IMR-90 (cell line): ENCODE data around the gene PIAS1. TPM values are rescaled to one million over a fixed set of nuclear protein-coding genes. Genes with fewer than 3 reads are reported as not detected.

Source experiments
- ATAC-seq: fragments of 200-7000 bp; cut with Tn5 transposase; 2 replicates; pipeline ENCODE4 v1.9.1; 2020; ENCODE audit warnings: low read depth, mild to moderate bottlenecking, moderate library complexity
- BruUV-seq: library from RNA; stranded (reverse); fragments of 400-500 nt; replicated peaks from 2 replicates; lab custom pipeline; 2021; lab: Mats Ljungman, UMichigan
- CTCF ChIA-PET: fragments of 300-600 bp; formaldehyde crosslinking; extraction: SDS; loops from one replicate; lab custom pipeline; 2021; ENCODE audit warnings: antibody characterized with exemption; lab: Yijun Ruan, JAX
- POLR2A ChIA-PET: fragments of 300-600 bp; sonication (Branson Sonifier 250); formaldehyde crosslinking; loops from one replicate; lab custom pipeline; 2022; ENCODE audit warnings: antibody characterized with exemption; ENCODE audit not compliant: unreplicated experiment; lab: Charles Lee
- DNase-seq: peaks from one replicate; pipeline ENCODE4 v3.0.0; 2013
- H2AFZ ChIP-seq: replicated peaks from 2 replicates; pipeline ENCODE3; 2013; ENCODE audit warnings: low read length, mild to moderate bottlenecking; ENCODE audit not compliant: poor library complexity
- H2AK5ac ChIP-seq: 2 replicates; pipeline ENCODE4 v1.6.1; 2013; ENCODE audit warnings: low read depth, low read length, inconsistent platforms
- H2AK9ac ChIP-seq: replicated peaks from 2 replicates; pipeline ENCODE3; 2013; ENCODE audit warnings: mild to moderate bottlenecking, low read depth, low read length, moderate library complexity; ENCODE audit not compliant: poor library complexity
- H2BK120ac ChIP-seq: 2 replicates; pipeline ENCODE4 v1.6.1; 2013; ENCODE audit warnings: low read depth, low read length, inconsistent platforms
- H2BK15ac ChIP-seq: 3 replicates; pipeline ENCODE4 v1.6.1; 2013; ENCODE audit warnings: low read depth, low read length, inconsistent platforms
- H2BK20ac ChIP-seq: 2 replicates; pipeline ENCODE4 v1.6.1; 2013; ENCODE audit warnings: low read depth, mild to moderate bottlenecking, inconsistent platforms, low read length, moderate library complexity
- H2BK5ac ChIP-seq: 2 replicates; pipeline ENCODE4 v1.6.1; 2013; ENCODE audit warnings: mild to moderate bottlenecking, low read depth, low read length, inconsistent platforms; ENCODE audit not compliant: poor library complexity, severe bottlenecking
- H3K14ac ChIP-seq: replicated peaks from 2 replicates; pipeline ENCODE4 v1.6.1; 2013; ENCODE audit warnings: low read depth, low read length, inconsistent platforms
- H3K18ac ChIP-seq: 2 replicates; pipeline ENCODE4 v1.6.1; 2013; ENCODE audit warnings: low read depth, low read length, control low read depth
- H3K23ac ChIP-seq: 2 replicates; pipeline ENCODE4 v1.6.1; 2013; ENCODE audit warnings: low read depth, low read length, inconsistent platforms
- H3K27ac ChIP-seq: 2 replicates; pipeline ENCODE4 v1.5.1; 2013; ENCODE audit warnings: mild to moderate bottlenecking, control low read depth, low read length; ENCODE audit not compliant: insufficient read depth
- H3K27me3 ChIP-seq: 2 replicates; pipeline ENCODE4 v1.6.1; 2013; ENCODE audit warnings: low read length; ENCODE audit not compliant: control insufficient read depth, insufficient read depth
- H3K36me3 ChIP-seq: 2 replicates; pipeline ENCODE4 v1.6.1; 2013; ENCODE audit warnings: low read length, mixed read lengths; ENCODE audit not compliant: control insufficient read depth, insufficient read depth
- H3K4ac ChIP-seq: 2 replicates; pipeline ENCODE4 v1.6.1; 2013; ENCODE audit warnings: low read depth, low read length, inconsistent platforms
- H3K4me1 ChIP-seq: 2 replicates; pipeline ENCODE4 v1.6.1; 2013; ENCODE audit warnings: low read length, mixed read lengths; ENCODE audit not compliant: control insufficient read depth, insufficient read depth
- H3K4me2 ChIP-seq: 2 replicates; pipeline ENCODE4 v1.6.1; 2013; ENCODE audit warnings: low read depth, mild to moderate bottlenecking, control low read depth, low read length, moderate library complexity
- H3K4me3 ChIP-seq: 2 replicates; pipeline ENCODE4 v1.5.1; 2013; ENCODE audit warnings: low read depth, mild to moderate bottlenecking, control low read depth, low read length, moderate library complexity; ENCODE audit not compliant: insufficient read depth
- H3K56ac ChIP-seq: 2 replicates; pipeline ENCODE4 v1.6.1; 2013; ENCODE audit warnings: low read length, inconsistent platforms; ENCODE audit not compliant: insufficient read depth; ENCODE audit errors: extremely low read depth
- H3K79me1 ChIP-seq, 2 experiments: 2 replicates each; pipeline ENCODE4 v1.6.1; 2013; ENCODE audit warnings: low read length in 2 of 2, inconsistent platforms in 1 of 2, low read depth in 1 of 2
- H3K9ac ChIP-seq: 2 replicates; pipeline ENCODE4 v1.6.1; 2013; ENCODE audit warnings: low read depth, low read length, control low read depth
- H3K9me1 ChIP-seq: 2 replicates; pipeline ENCODE4 v1.6.1; 2013; ENCODE audit warnings: low read length, inconsistent platforms; ENCODE audit not compliant: insufficient read depth
- H3K9me3 ChIP-seq: 2 replicates; pipeline ENCODE4 v1.6.1; 2013; ENCODE audit warnings: low read length; ENCODE audit not compliant: control insufficient read depth, insufficient read depth
- H4K20me1 ChIP-seq: 2 replicates; pipeline ENCODE4 v1.6.1; 2013; ENCODE audit warnings: low read length, inconsistent platforms; ENCODE audit not compliant: insufficient read depth
- H4K5ac ChIP-seq: 2 replicates; pipeline ENCODE4 v1.6.1; 2013; ENCODE audit warnings: mild to moderate bottlenecking, low read depth, low read length, control low read depth
- H4K8ac ChIP-seq, 2 experiments: 2 replicates each; pipeline ENCODE4 v1.6.1; 2013; ENCODE audit warnings: low read depth in 2 of 2, low read length in 2 of 2, control low read depth in 1 of 2, inconsistent platforms in 1 of 2
- H4K91ac ChIP-seq: 2 replicates; pipeline ENCODE4 v1.6.1; 2013; ENCODE audit warnings: low read depth, low read length, inconsistent platforms; ENCODE audit not compliant: insufficient read depth
- BHLHE40 ChIP-seq: fragments of 150-350 bp; IDR thresholded peaks from 2 replicates; pipeline ENCODE4 v1.6.1; 2016; ENCODE audit warnings: mild to moderate bottlenecking, low read depth, low read length
- CEBPB ChIP-seq: IDR thresholded peaks from 2 replicates; pipeline ENCODE4 v1.6.1; 2012; ENCODE audit warnings: low read depth, low read length, improper control_type of control experiment
- CHD1 ChIP-seq: IDR thresholded peaks from 2 replicates; pipeline ENCODE4 v1.6.1; 2012; ENCODE audit warnings: low read depth, low read length, improper control_type of control experiment
- FOS ChIP-seq: fragments of 150-350 bp; IDR thresholded peaks from 2 replicates; pipeline ENCODE4 v1.6.1; 2016; ENCODE audit warnings: low read depth, low read length
- MAFK ChIP-seq: IDR thresholded peaks from 2 replicates; pipeline ENCODE4 v1.6.1; 2012; ENCODE audit warnings: low read depth, low read length, improper control_type of control experiment
- MAZ ChIP-seq: IDR thresholded peaks from 2 replicates; pipeline ENCODE4 v1.6.1; 2012; ENCODE audit warnings: low read depth, mild to moderate bottlenecking, low read length, improper control_type of control experiment, moderate library complexity, borderline replicate concordance
- MXI1 ChIP-seq: IDR thresholded peaks from 2 replicates; pipeline ENCODE4 v1.6.1; 2012; ENCODE audit warnings: low read depth, mild to moderate bottlenecking, low read length, moderate library complexity, borderline replicate concordance
- NFE2L2 ChIP-seq: fragments of 150-350 bp; IDR thresholded peaks from 2 replicates; pipeline ENCODE4 v1.6.1; 2016; ENCODE audit warnings: low read depth, mild to moderate bottlenecking, low read length
- POLR2A ChIP-seq: IDR thresholded peaks from 2 replicates; pipeline ENCODE4 v1.6.1; 2012; ENCODE audit warnings: mild to moderate bottlenecking, low read depth, low read length
- RAD21 ChIP-seq: IDR thresholded peaks from 2 replicates; pipeline ENCODE4 v1.6.1; 2012; ENCODE audit warnings: low read length, improper control_type of control experiment
- RCOR1 ChIP-seq: IDR thresholded peaks from 2 replicates; pipeline ENCODE4 v1.6.1; 2012; ENCODE audit warnings: mild to moderate bottlenecking, low read length, improper control_type of control experiment; ENCODE audit not compliant: insufficient replicate concordance
- RFX5 ChIP-seq: IDR thresholded peaks from 2 replicates; pipeline ENCODE4 v1.8.0; 2012; ENCODE audit warnings: low read depth, mild to moderate bottlenecking, low read length, moderate library complexity
- SMC3 ChIP-seq: fragments of 150-350 bp; IDR thresholded peaks from 2 replicates; pipeline ENCODE4 v1.6.1; 2016; ENCODE audit warnings: low read depth, mild to moderate bottlenecking, antibody characterized with exemption, low read length, moderate library complexity
- WGBS, 2 experiments: methylation state at CpG; one replicate each; pipeline versions ENCODE4 v1.1.5 to v1.1.7; 2013; ENCODE audit warnings: missing lambda C conversion rate in 2 of 2; ENCODE audit not compliant: insufficient read length in 1 of 2; ENCODE audit errors: extremely low coverage in 2 of 2; 5-methylcytosine and 5-hydroxymethylcytosine counted together
- dilution Hi-C: fragments of 300-500 bp; cut with HindIII; formaldehyde crosslinking; loops from one replicate; pipeline ENCODE4 v1.14.3; 2018; ENCODE audit warnings: low sequenced_read_pairs; ENCODE audit not compliant: unreplicated experiment
- in situ Hi-C: fragments of 300-500 bp; cut with MboI; formaldehyde crosslinking; loops from 3 replicates; pipeline ENCODE4 v1.14.3; 2019; ENCODE audit warnings: low sequenced_read_pairs, inconsistent platforms, mixed read lengths
- intact Hi-C: fragments of 100-400 bp; cut with micrococcal nuclease; formaldehyde crosslinking; loops from 2 replicates; pipeline ENCODE4 v1.10.0; 2022
- polyA plus RNA-seq, 3 experiments: library from polyadenylated mRNA; depleted of rRNA; stranded (reverse); fragments of >200 nt; gene quantifications; 2 replicates each; pipeline ENCODE4 v1.2.3, GENCODE V29; 2012; ENCODE audit warnings: low replicate concordance in 1 of 3
- total RNA-seq: library from RNA; depleted of rRNA; stranded (reverse); fragments of >200 nt; gene quantifications from 2 replicates; pipeline ENCODE4 v1.2.3, GENCODE V29; 2012
- TF ChIP-seq, protein P1 (sequence below): fragments of 150-350 bp; IDR thresholded peaks from 2 replicates; pipeline ENCODE4 v1.6.1; 2017; ENCODE audit warnings: mild to moderate bottlenecking, antibody characterized with exemption, low read length, low read depth
- TF ChIP-seq, protein P2 (sequence below): conservative IDR thresholded peaks from 2 replicates; pipeline ENCODE4 v1.5.1; 2012; ENCODE audit warnings: mild to moderate bottlenecking, low read depth, low read length, improper control_type of control experiment
- TF ChIP-seq, protein P3 (sequence below): fragments of 150-350 bp; IDR thresholded peaks from 2 replicates; pipeline ENCODE4 v1.6.1; 2016; ENCODE audit warnings: low read depth, mild to moderate bottlenecking, low read length, moderate library complexity, borderline replicate concordance

PIAS1 gene
- total and polyA plus RNA-seq, 2 of the 4 experiments (the other 2 are of a cell fraction) = 20.0 to 63.6 TPM

DNA sequence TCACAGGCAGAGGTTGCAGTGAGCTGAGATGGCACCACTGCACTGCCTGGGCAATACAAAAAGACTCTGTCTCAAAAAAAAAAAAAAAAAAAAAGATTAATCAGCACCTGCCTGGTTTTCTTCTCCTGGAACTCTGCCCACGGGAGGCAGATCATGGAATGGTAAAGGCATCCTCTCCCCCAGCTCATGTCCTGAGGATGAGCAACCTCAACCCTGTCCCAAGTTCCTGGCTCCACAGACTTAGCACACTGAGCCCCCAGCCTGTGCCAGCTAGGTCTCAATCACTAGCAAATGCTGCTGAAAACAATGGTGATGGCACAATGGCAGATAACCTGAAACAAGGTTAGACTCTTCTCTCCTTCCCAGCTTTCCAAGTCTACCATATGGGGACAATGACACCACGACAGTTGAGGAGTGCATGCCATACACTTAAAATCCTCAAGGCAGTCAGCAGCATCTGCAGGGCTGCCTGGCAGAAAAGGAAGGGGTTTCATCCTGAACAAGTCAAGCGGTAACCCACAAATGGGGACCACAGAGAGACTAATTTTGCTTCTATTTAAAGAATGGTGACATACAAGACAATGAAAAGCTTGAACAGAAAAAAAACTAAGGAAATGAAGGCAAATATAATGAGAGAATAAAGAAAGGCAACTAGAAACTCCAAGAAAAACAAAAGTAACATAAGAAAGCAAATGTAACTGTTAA is 170.6 kb downstream of the PIAS1 start:
- no peak overlapping the region for H3K18ac ChIP-seq
- dilution Hi-C loops (no loop called here), intact Hi-C loops (no loop called here), in situ Hi-C loops (no loop called here)
- H4K5ac ChIP-seq = no peak overlapping the region
- no peak overlapping the region for H3K4me3 ChIP-seq
- H3K27me3 ChIP-seq = no peaks in the 10 kb centered on the region
- H2AFZ ChIP-seq = peak overlapping the region; percentile 21
- no peak overlapping the region for H4K8ac ChIP-seq
- no peak overlapping the region for H2AK5ac ChIP-seq
- WGBS, 2 experiments = no CpG with 5 or more reads among the region's 3 CpGs
- no peak overlapping the region; the same call in 1 of the 2 replicates for H2BK20ac ChIP-seq
- H3K14ac ChIP-seq = peak overlapping the region; percentile 8; the same call in 1 of the 2 replicates
- H3K27ac ChIP-seq = no peak overlapping the region
- no peak overlapping the region for H2AK9ac ChIP-seq
- no peaks in the 10 kb centered on the region for H3K36me3 ChIP-seq
- peaks cover 22% of the 10 kb centered on the region for H4K20me1 ChIP-seq
- H3K4me2 ChIP-seq = no peak overlapping the region
- no peak overlapping the region for H3K56ac ChIP-seq
- peak overlapping the region; percentile 85 for H3K23ac ChIP-seq
- ATAC-seq (no peak), DNase-seq (no peak)
- ChIA-PET POLR2A (no interaction called here), CTCF (interaction anchor here (0.6 kb wide), 1 partner anchor 610 kb away, joined by 3 read pairs; no protein-coding TSS in a partner anchor)
- H3K9me3 ChIP-seq = no peaks in the 10 kb centered on the region
- H3K9me1 ChIP-seq = peaks cover 25% of the 10 kb centered on the region
- no peak overlapping the region for H2BK120ac ChIP-seq
- no peak overlapping the region for H3K4ac ChIP-seq
- H4K91ac ChIP-seq = no peak overlapping the region
- TF ChIP-seq SMC3 (no peak), FOS (no peak), CHD1 (no peak), RFX5 (no peak), POLR2A (no peak), MAZ (no peak), MXI1 (no peak), NFE2L2 (no peak), MAFK (no peak), CEBPB (no peak), RAD21 (no peak), RCOR1 (no peak), BHLHE40 (no peak)
- TF ChIP-seq, protein P1, sequence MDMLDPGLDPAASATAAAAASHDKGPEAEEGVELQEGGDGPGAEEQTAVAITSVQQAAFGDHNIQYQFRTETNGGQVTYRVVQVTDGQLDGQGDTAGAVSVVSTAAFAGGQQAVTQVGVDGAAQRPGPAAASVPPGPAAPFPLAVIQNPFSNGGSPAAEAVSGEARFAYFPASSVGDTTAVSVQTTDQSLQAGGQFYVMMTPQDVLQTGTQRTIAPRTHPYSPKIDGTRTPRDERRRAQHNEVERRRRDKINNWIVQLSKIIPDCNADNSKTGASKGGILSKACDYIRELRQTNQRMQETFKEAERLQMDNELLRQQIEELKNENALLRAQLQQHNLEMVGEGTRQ = no peak
- TF ChIP-seq, protein P2, sequence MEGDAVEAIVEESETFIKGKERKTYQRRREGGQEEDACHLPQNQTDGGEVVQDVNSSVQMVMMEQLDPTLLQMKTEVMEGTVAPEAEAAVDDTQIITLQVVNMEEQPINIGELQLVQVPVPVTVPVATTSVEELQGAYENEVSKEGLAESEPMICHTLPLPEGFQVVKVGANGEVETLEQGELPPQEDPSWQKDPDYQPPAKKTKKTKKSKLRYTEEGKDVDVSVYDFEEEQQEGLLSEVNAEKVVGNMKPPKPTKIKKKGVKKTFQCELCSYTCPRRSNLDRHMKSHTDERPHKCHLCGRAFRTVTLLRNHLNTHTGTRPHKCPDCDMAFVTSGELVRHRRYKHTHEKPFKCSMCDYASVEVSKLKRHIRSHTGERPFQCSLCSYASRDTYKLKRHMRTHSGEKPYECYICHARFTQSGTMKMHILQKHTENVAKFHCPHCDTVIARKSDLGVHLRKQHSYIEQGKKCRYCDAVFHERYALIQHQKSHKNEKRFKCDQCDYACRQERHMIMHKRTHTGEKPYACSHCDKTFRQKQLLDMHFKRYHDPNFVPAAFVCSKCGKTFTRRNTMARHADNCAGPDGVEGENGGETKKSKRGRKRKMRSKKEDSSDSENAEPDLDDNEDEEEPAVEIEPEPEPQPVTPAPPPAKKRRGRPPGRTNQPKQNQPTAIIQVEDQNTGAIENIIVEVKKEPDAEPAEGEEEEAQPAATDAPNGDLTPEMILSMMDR = no peak
- TF ChIP-seq, protein P3, sequence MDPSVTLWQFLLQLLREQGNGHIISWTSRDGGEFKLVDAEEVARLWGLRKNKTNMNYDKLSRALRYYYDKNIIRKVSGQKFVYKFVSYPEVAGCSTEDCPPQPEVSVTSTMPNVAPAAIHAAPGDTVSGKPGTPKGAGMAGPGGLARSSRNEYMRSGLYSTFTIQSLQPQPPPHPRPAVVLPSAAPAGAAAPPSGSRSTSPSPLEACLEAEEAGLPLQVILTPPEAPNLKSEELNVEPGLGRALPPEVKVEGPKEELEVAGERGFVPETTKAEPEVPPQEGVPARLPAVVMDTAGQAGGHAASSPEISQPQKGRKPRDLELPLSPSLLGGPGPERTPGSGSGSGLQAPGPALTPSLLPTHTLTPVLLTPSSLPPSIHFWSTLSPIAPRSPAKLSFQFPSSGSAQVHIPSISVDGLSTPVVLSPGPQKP = no peak
- H2BK15ac ChIP-seq = no peak overlapping the region
- BruUV-seq = no TSS peak
- no peak overlapping the region for H3K9ac ChIP-seq
- H3K79me1 ChIP-seq = peaks cover 39 to 67% of the 10 kb centered on the region in 2 experiments
- peaks cover 8% of the 10 kb centered on the region for H3K4me1 ChIP-seq
- no peak overlapping the region for H2BK5ac ChIP-seq
